Calu3 (cell line): ENCODE results near the gene TOR1B. TPM values are rescaled to one million over a fixed set of nuclear protein-coding genes. Genes with fewer than 3 reads are reported as not detected.

ENCODE experiments used
- BruUV-seq: library from RNA; stranded (reverse); fragments of 400-500 nt; replicated peaks from 2 replicates; lab custom pipeline; 2021; lab: Mats Ljungman, UMichigan
- CTCF ChIA-PET: fragments of 300-600 bp; sonication (Branson Sonifier 250); formaldehyde crosslinking; loops from one replicate; lab custom pipeline; 2022; ENCODE audit warnings: antibody characterized with exemption; lab: Charles Lee
- DNase-seq: peaks from one replicate; pipeline ENCODE4 v3.0.0; 2022
- H3K27ac Mint-ChIP-seq: one replicate; pipeline ENCODE4 v1.8.0; 2022; ENCODE audit warnings: mixed read lengths; ENCODE audit not compliant: unreplicated experiment
- H3K27me3 Mint-ChIP-seq: one replicate; pipeline ENCODE4 v1.8.0; 2022; ENCODE audit warnings: mixed read lengths; ENCODE audit not compliant: unreplicated experiment
- H3K36me3 Mint-ChIP-seq: one replicate; pipeline ENCODE4 v1.8.0; 2022; ENCODE audit warnings: mild to moderate bottlenecking, moderate library complexity, mixed read lengths; ENCODE audit not compliant: insufficient read depth, unreplicated experiment
- H3K4me1 Mint-ChIP-seq: one replicate; pipeline ENCODE4 v1.8.0; 2022; ENCODE audit warnings: mild to moderate bottlenecking, low read depth, mixed read lengths; ENCODE audit not compliant: unreplicated experiment
- H3K4me3 Mint-ChIP-seq: one replicate; pipeline ENCODE4 v1.8.0; 2022; ENCODE audit warnings: mild to moderate bottlenecking, low read depth, moderate library complexity, mixed read lengths; ENCODE audit not compliant: unreplicated experiment
- H3K9me3 Mint-ChIP-seq: one replicate; pipeline ENCODE4 v1.8.0; 2022; ENCODE audit warnings: low read depth, mixed read lengths; ENCODE audit not compliant: unreplicated experiment
- CTCF ChIP-seq: fragments of 200-600 bp; IDR thresholded peaks from one replicate; pipeline ENCODE4 v1.8.0; 2022; ENCODE audit warnings: antibody characterized with exemption; ENCODE audit not compliant: unreplicated experiment
- intact Hi-C: fragments of 100-400 bp; cut with micrococcal nuclease; formaldehyde crosslinking; loops from one replicate; pipeline ENCODE4 v1.10.0; 2022; ENCODE audit not compliant: unreplicated experiment
- total RNA-seq: library from RNA; stranded (reverse); gene quantifications from 2 replicates; pipeline ENCODE4 v1.2.3, GENCODE V29; 2022

Gene TOR1B
- total RNA-seq, 1 experiment from 2014 or later = 20.9 TPM

- DNase-seq = peak; percentile 3
- TF ChIP-seq CTCF = no peak
- BruUV-seq = no TSS peak
- peak overlapping the region; percentile 100 for H3K4me3 Mint-ChIP-seq
- H3K36me3 Mint-ChIP-seq = peaks cover 35% of the 10 kb centered on the region
- H3K9me3 Mint-ChIP-seq = no peaks in the 10 kb centered on the region
- peaks cover 12% of the 10 kb centered on the region for H3K4me1 Mint-ChIP-seq
- intact Hi-C loops = no loop called here
- peak overlapping the region; percentile 96 for H3K27ac Mint-ChIP-seq
- CTCF ChIA-PET = no interaction called here
- H3K27me3 Mint-ChIP-seq = no peaks in the 10 kb centered on the region
These were observed 31.6 kb downstream of the TOR1B start for GRCh38 chr9:129834489-129835127.

GRCh38 chr9:129835128-129835859, 32.3 kb downstream of the TOR1B start, which contains the start of the genes C9orf78 and USP20:
Gene C9orf78 (minus strand): TSS chr9:129835275. CDS start chr9:129835221, 54 bp downstream.
Gene USP20 (plus strand): TSS chr9:129835458. CDS start chr9:129852556, 17,098 bp downstream.
- intact Hi-C loops = no loop called here
- H3K9me3 Mint-ChIP-seq = no peaks in the 10 kb centered on the region
- peak; percentile 95 for DNase-seq
- CTCF ChIA-PET = no interaction called here
- TF ChIP-seq CTCF = no peak
- peaks cover 35% of the 10 kb centered on the region for H3K36me3 Mint-ChIP-seq
- no peaks in the 10 kb centered on the region for H3K27me3 Mint-ChIP-seq
- H3K4me1 Mint-ChIP-seq = peaks cover 12% of the 10 kb centered on the region
- H3K27ac Mint-ChIP-seq = peak within 1 kb of the TSS; percentile 96
- BruUV-seq = no TSS peak
- H3K4me3 Mint-ChIP-seq = peak within 1 kb of the TSS; percentile 100

GRCh38 chr9:129835860-129836223, 32.9 kb downstream of the TOR1B start:
- peaks cover 35% of the 10 kb centered on the region for H3K36me3 Mint-ChIP-seq
- BruUV-seq = TSS peak; percentile 61
- no peaks in the 10 kb centered on the region for H3K27me3 Mint-ChIP-seq
- TF ChIP-seq CTCF = no peak
- no peaks in the 10 kb centered on the region for H3K9me3 Mint-ChIP-seq
- peak; percentile 3 for DNase-seq
- peak overlapping the region; percentile 100 for H3K4me3 Mint-ChIP-seq
- CTCF ChIA-PET = no interaction called here
- peak overlapping the region; percentile 47 for H3K27ac Mint-ChIP-seq
- intact Hi-C loops = no loop called here
- peaks cover 12% of the 10 kb centered on the region for H3K4me1 Mint-ChIP-seq

GRCh38 chr9:129836311-129837007, 33.5 kb downstream of the TOR1B start:
- no peak for DNase-seq
- no peaks in the 10 kb centered on the region for H3K27me3 Mint-ChIP-seq
- no peak for TF ChIP-seq CTCF
- CTCF ChIA-PET = no interaction called here
- peaks cover 12% of the 10 kb centered on the region for H3K4me1 Mint-ChIP-seq
- no peaks in the 10 kb centered on the region for H3K9me3 Mint-ChIP-seq
- H3K4me3 Mint-ChIP-seq = peak overlapping the region; percentile 100
- intact Hi-C loops = no loop called here
- H3K36me3 Mint-ChIP-seq = peaks cover 33% of the 10 kb centered on the region
- BruUV-seq = no TSS peak
- H3K27ac Mint-ChIP-seq = no peak overlapping the region
